Fibroblast of pulmonary artery (primary cell): ENCODE data around the gene FTO.
A peak's percentile ranks its signal among the peaks of the same experiment; 100 is the strongest.

Source experiments
- DNase-seq: peaks from one replicate; pipeline ENCODE4 v3.0.0-alpha.2; 2010; ENCODE audit warnings: low read depth
- H3K4me3 ChIP-seq: replicated peaks from 2 replicates; pipeline ENCODE4 v1.5.1; 2011; ENCODE audit warnings: low read depth, mild to moderate bottlenecking, control low read depth, low read length, moderate library complexity
- CTCF ChIP-seq: IDR thresholded peaks from 2 replicates; pipeline ENCODE4 v1.5.1; 2011; ENCODE audit warnings: mild to moderate bottlenecking, control low read depth, low read length, inconsistent platforms; ENCODE audit errors: missing control alignments

FTO gene

DNA sequence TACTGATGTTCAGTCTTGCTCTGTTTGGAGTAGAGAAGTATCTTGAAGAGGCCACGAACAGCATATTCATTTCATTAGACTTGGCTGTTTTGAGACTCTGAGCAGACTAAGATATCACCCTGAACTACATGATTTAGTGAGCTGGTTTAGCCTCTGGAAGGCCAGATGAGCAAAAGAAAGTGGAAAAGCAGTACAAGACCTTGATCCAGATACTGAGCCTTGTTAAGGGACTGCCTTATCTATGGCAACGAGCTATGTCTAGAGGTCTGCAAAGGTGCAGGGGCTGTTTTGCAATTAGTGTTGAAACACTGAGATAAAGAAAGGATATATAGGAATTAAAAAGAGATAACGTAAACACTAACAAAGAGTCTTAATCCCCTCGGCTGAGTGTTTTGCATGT is 351.2 kb downstream of the FTO start:
- DNase-seq, result no peak
- no peak for TF ChIP-seq CTCF
- no peak overlapping the region for H3K4me3 ChIP-seq

DNA sequence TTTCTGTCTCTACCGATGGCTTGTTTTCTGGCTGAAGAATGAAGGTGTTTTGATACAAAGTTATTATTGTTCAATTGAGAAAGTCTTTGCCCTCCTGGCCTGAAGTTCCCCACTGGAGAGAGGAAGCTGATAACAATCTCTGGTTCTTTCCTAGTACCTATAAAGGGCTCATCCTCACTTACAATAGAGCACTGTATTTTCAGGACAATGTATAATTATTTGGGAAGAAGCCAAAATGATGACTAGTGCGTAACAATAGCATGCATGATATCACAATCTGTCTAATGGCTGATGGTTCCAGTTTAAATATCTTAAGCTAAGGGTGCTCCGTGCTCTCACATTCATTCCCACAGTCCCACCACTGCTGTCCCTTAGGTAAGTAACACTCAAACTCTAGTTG is 351.9 kb downstream of the FTO start:
- peak; percentile 39 for DNase-seq
- H3K4me3 ChIP-seq, result no peak overlapping the region
- no peak for TF ChIP-seq CTCF

DNA sequence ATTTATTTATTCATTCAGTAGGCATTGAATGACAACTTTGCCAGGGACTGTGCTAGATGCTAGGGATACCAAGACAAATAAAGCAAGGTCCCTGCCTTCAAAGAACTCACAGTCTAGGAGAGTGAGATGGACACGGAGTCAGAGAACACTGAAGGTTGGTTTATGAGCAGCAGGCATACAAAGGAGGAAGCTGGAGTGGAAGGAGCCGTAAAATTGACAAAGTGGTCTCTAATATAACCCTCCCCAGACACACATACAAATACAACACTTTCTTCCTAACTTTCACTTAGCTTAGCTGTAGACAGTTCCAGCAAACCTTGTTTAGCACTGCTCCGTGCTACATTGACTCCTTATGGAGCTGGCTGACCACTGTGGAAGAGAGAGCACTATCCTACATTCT is 353.0 kb downstream of the FTO start:
- no peak for TF ChIP-seq CTCF

DNA sequence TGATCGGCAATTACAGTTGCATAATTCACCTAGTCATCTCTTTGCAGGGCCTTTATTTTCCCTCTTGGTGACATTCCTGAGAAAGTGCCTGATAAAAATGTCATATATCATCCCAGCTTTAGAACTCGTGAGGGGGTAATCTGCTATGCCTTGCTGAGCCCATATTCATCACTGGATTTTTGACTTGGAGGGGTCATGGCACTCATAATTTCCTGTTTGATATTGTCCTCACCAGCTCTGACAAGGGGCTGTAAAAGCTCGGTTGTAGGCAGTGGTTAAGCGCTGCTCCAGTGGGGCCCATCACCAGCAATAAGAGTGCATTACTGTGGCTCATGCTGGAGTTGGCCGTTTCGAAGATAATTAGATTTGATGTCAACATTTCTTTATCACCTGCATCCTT is 355.4 kb downstream of the FTO start:
- no peak for TF ChIP-seq CTCF
- no peak overlapping the region for H3K4me3 ChIP-seq
- DNase-seq, result no peak

More for the DNA sequence above, 353.0 kb downstream of the FTO start:
- DNase-seq, result no peak
- H3K4me3 ChIP-seq, result no peak overlapping the region

- TF ChIP-seq CTCF, result no peak
- H3K4me3 ChIP-seq, result no peak overlapping the region
- DNase-seq, result no peak
Measured at GRCh38 chr16:54060599-54061421, 356.9 kb downstream of the FTO start.

DNA sequence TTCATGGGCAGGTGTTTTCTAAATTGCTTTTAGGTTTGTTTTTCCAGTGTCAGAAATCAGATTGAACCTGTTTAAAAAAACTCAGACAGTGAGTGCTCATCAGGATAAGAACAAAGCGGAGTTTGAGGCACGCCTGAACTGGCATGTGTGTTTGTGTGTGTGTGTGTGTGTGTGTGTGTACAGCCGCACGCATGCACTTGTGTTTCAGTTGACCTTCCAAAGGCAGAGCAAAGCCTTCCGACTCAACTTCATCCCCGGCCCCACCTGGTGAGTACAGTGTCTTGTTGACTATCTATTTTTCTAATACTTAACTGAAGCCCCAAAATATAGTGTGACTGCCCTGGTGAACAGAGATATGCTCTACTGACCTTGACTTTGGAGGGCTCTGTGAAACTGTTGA is 357.5 kb downstream of the FTO start:
- TF ChIP-seq CTCF, result no peak
- no peak overlapping the region for H3K4me3 ChIP-seq
- no peak for DNase-seq
